Measurements from ENCODE around the gene IFNK.

GRCh38 chr9:27514551-27514950 is 9.5 kb upstream of the IFNK start:
- TF ChIP-seq YY1 (IDR thresholded peaks at IDR 0.05; ENCODE audit: insufficient read depth, insufficient read length) (no peak), ZNF274 (IDR thresholded peaks at IDR 0.05; ENCODE audit: low read depth, low read length) (no peak), SUZ12 (IDR thresholded peaks at IDR 0.05; ENCODE audit: extremely low read depth, insufficient read depth, insufficient read length) (no peak)

Measured in NT2/D1 (cell line).